Right lobe of liver (tissue), 6 donors: ENCODE data around the gene BRD3OS. TPM values are rescaled to one million over a fixed set of nuclear protein-coding genes. Genes with fewer than 3 reads are reported as not detected.
"Not testable (repeated sequence)": the region's sequence is repeated elsewhere in the genome, so short reads cannot be mapped to it uniquely, and the experiment has no call there.

ENCODE experiments used
- ATAC-seq, 4 donors: fragments of 200-7000 bp; cut with Tn5 transposase; one replicate each; pipeline ENCODE4 v1.9.1; 2020; ENCODE audit warnings: mild to moderate bottlenecking in 4 of 4, moderate library complexity in 4 of 4
- DNase-seq, 3 donors: peaks; one replicate each; pipeline ENCODE4 v3.0.0-alpha.2; 2020
- H3K27ac ChIP-seq, 3 donors: fragments of 200-600 bp; one replicate each; pipeline ENCODE4 v1.8.0; 2022
- H3K27me3 ChIP-seq, 2 donors: fragments of 200-600 bp; one replicate each; pipeline ENCODE4 v1.8.0; 2022
- H3K36me3 ChIP-seq, 4 donors: fragments of 200-600 bp; sonication (generic) in 1 of 4; one replicate each; pipeline versions ENCODE4 v1.5.1 to v1.8.0; 2017 to 2022; ENCODE audit warnings: control low read depth in 1 of 4
- H3K4me1 ChIP-seq, 4 donors: fragments of 200-600 bp; sonication (generic) in 1 of 4; one replicate each; pipeline versions ENCODE4 v1.5.1 to v1.8.0; 2017 to 2022; ENCODE audit warnings: control low read depth in 1 of 4
- H3K4me3 ChIP-seq, 3 donors: fragments of 200-600 bp; one replicate each; pipeline ENCODE4 v1.8.0; 2022
- H3K9me3 ChIP-seq, 4 donors: fragments of 200-600 bp; sonication (generic) in 1 of 4; one replicate each; pipeline versions ENCODE4 v1.5.1 to v1.8.0; 2017 to 2022; ENCODE audit warnings: control low read depth in 1 of 4
- POLR2A ChIP-seq: fragments of 450-650 bp; IDR thresholded peaks from one replicate; pipeline ENCODE4 v1.6.1; 2017; ENCODE audit warnings: antibody characterized with exemption, mild to moderate bottlenecking
- WGBS: methylation state at CpG from one replicate; pipeline ENCODE4 v1.1.6; 2018; ENCODE audit warnings: low coverage, low lambda C conversion rate; ENCODE audit not compliant: insufficient coverage; ENCODE audit errors: missing lambda C conversion rate; 5-methylcytosine and 5-hydroxymethylcytosine counted together
- intact Hi-C, 2 donors: fragments of 100-400 bp; cut with DNase I; formaldehyde crosslinking; loops; one replicate each; pipeline versions ENCODE4 v1.11.2 to v1.14.1; 2022
- total RNA-seq, 6 experiments: library from RNA; depleted of rRNA in 2 of 6; stranded (reverse); fragments of >200 nt in 2 of 6; fragmentation: NEBNext Ultra II Directional in 3 of 6; extraction: Animal tissue kit (Norgen Biotek cat#: 25700) in 3 of 6; gene quantifications; one replicate each; pipeline versions ENCODE4 v1.1.0 to v1.2.4, GENCODE V29; 2016 to 2023
- TF ChIP-seq, protein P1 (sequence below), 4 donors: fragments of 200-600 bp in 3 of 4; fragments of 450-650 bp in 1 of 4; IDR thresholded peaks; one replicate each; pipeline versions ENCODE4 v1.5.1 to v1.8.0; 2016 to 2022; ENCODE audit warnings: antibody characterized with exemption in 4 of 4, mild to moderate bottlenecking in 2 of 4
- donor health status: DM: no; HTN: yes; CAD: no.
- donor health status: DM: no; HTN: no; CAD: no.
- donor health status: DM: no; HTN: no; CAD: no.
- donor health status: DM: no; HTN: yes; CAD: no.
- donor health status: DM: no; HTN: yes; CAD: no.

BRD3OS gene
- total RNA-seq, 6 experiments from 2014 or later, result 3.2 to 8.1 (median 5.9) TPM

GRCh38 chr9:134069480-134070399, 44.5 kb downstream of the BRD3OS start:
- Histone ChIP-seq H3K9me3 (no peaks in the 10 kb centered on the region), H3K27ac (no peak overlapping the region), H3K27me3 (no peaks in the 10 kb centered on the region), H3K4me1 (peaks cover 0 to 13% (median 0%) of the 10 kb centered on the region in 4 donors), H3K4me3 (no peak overlapping the region), H3K36me3 (no peaks in the 10 kb centered on the region)
- ATAC-seq (no peak), DNase-seq (no peak)
- 52% methylated on average over 5 of the region's 12 CpGs for WGBS
- TF ChIP-seq POLR2A, result no peak
- intact Hi-C loops, result no loop called here

DNA sequence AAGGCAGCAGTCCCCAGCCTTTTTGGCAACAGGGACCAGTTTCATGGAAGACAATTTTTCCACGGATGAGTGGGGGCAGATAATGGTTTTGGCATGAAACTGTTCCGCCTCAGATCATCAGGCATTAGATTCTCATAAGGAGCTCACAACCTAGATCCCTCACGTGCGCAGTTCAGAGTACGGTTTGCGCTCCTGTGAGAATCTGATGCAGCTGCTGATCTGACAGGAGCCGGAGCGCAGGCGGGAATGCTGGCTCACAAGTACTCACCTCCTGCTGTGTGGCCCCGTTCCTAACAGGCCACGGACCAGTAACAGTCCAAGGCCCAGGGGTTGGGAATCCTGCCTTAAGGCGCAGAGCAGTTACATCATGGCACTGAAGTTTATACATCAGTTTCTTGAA, 45.9 kb downstream of the BRD3OS start:
- TF ChIP-seq, protein P1, sequence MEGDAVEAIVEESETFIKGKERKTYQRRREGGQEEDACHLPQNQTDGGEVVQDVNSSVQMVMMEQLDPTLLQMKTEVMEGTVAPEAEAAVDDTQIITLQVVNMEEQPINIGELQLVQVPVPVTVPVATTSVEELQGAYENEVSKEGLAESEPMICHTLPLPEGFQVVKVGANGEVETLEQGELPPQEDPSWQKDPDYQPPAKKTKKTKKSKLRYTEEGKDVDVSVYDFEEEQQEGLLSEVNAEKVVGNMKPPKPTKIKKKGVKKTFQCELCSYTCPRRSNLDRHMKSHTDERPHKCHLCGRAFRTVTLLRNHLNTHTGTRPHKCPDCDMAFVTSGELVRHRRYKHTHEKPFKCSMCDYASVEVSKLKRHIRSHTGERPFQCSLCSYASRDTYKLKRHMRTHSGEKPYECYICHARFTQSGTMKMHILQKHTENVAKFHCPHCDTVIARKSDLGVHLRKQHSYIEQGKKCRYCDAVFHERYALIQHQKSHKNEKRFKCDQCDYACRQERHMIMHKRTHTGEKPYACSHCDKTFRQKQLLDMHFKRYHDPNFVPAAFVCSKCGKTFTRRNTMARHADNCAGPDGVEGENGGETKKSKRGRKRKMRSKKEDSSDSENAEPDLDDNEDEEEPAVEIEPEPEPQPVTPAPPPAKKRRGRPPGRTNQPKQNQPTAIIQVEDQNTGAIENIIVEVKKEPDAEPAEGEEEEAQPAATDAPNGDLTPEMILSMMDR (IDR thresholded peaks at IDR 0.05), result no peak
- 50% methylated on average over 2 of the region's 12 CpGs for WGBS
- intact Hi-C loops, result no loop called here
- H3K36me3 ChIP-seq, result no peaks in the 10 kb centered on the region
- no peak overlapping the region for H3K4me3 ChIP-seq
- H3K9me3 ChIP-seq, result no peaks in the 10 kb centered on the region
- no peak for DNase-seq
- no peaks in the 10 kb centered on the region for H3K27me3 ChIP-seq
- no peak for ATAC-seq
- no peak overlapping the region for H3K27ac ChIP-seq
- H3K4me1 ChIP-seq, result no peaks in the 10 kb centered on the region

DNA sequence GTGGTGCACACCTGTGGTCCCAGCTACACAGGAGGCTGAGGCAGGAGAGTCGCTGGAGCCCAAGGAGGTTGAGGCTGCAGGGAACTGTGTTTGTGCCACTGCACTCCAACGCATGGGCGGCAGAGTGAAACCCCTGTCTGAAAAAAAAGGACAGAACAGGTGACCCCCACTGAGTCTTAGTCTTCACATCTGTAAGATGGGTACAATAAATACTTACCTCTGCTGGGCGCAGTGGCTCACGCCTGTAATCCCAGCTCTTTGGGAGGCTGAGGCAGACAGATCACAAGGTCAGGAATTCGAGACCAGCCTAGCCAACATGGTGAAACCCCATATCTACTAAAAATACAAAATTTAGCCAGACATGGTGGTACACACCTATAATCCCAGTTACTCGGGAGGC, 47.4 kb downstream of the BRD3OS start:
- ATAC-seq, H3K4me3 ChIP-seq, H3K4me1 ChIP-seq, DNase-seq, H3K36me3 ChIP-seq, intact Hi-C loops, H3K9me3 ChIP-seq, H3K27ac ChIP-seq, H3K27me3 ChIP-seq: not testable (repeated sequence)
- 69% methylated on average over 4 of the region's 7 CpGs for WGBS

DNA sequence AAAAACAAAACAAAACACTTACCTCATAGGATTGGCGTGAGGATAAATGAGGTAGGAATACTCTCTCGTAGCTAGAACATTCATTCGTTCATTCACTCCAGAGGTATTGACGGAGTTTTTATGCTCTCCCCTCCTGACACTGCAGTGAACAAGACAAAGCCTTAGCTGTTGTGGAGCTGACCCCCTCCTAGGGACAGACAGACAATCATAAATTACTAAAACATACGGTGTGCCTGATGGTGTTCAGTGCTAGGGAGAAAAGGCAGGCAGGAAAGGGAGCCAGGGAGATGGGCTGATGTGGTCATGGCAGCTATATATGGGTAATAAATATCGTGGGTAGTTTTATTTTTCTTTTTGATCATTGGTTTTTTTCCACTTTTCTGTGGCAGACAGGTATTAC, 48.2 kb downstream of the BRD3OS start:
- H3K27ac ChIP-seq, result no peak overlapping the region
- peaks cover 0 to 5% (median 0%) of the 10 kb centered on the region in 4 donors for H3K9me3 ChIP-seq
- no peaks in the 10 kb centered on the region for H3K36me3 ChIP-seq
- H3K4me3 ChIP-seq, result no peak overlapping the region
- 65% methylated on average over 6 of the region's 6 CpGs for WGBS
- TF ChIP-seq POLR2A, result no peak
- TF ChIP-seq, protein P1 (IDR thresholded peaks at IDR 0.05), result no peak
- intact Hi-C loops, result no loop called here
- H3K27me3 ChIP-seq, result no peaks in the 10 kb centered on the region
- DNase-seq (no peak), ATAC-seq (no peak)
- no peaks in the 10 kb centered on the region for H3K4me1 ChIP-seq

DNA sequence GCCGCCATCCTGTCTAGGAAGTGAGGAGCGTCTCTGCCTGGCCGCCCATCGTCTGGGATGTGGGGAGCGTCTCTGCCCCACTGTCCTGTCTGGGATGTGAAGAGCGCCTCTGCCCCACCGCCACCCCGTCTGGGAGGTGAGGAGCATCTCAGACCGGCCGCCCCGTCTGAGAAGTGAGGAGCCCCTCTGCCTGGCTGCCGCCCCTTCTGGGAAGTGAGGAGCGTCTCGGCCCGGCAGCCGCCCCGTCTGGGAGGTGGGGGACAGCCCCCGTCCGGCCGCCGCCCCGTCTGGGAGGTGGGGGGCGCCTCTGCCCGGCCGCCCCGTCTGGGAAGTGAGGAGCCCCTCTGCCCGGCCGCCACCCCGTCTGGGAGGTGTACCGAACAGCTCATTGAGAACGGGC, 50.4 kb downstream of the BRD3OS start:
- intact Hi-C loops, DNase-seq: not testable (repeated sequence)
- whole genome bisulfite sequencing, result 43% methylated on average over 7 of the region's 31 CpGs

DNA sequence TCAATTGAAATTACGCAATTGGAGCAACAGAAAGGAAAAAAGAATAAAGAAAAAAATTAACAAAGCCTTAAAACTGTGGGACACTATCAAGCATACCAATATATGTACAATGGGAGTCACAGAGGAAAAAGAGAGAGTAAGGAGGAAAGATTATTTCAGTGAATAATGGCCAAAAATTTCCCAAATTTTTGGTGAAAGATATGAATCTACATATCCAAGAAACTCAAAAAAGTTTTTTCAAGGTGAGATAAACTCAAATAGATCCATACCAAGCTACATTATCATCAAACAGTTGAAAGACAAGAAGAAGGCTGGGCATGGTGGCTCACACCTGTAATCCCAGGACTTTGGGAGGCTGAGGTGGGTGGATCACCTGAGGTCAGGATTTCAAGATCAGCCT, 51.4 kb downstream of the BRD3OS start:
- H3K4me3 ChIP-seq, result no peak overlapping the region
- no peaks in the 10 kb centered on the region for H3K36me3 ChIP-seq
- 0% methylated on average over 1 of the region's 1 CpG for WGBS
- no peak overlapping the region for H3K27ac ChIP-seq
- DNase-seq (no peak), ATAC-seq (no peak)
- H3K27me3 ChIP-seq, result no peaks in the 10 kb centered on the region
- intact Hi-C loops, result no loop called here
- TF ChIP-seq, protein P1 (IDR thresholded peaks at IDR 0.05), result no peak
- TF ChIP-seq POLR2A, result no peak
- no peaks in the 10 kb centered on the region for H3K4me1 ChIP-seq
- peaks cover 0 to 5% (median 2%) of the 10 kb centered on the region in 4 donors for H3K9me3 ChIP-seq

More for the DNA sequence above, 50.4 kb downstream of the BRD3OS start:
- not testable (repeated sequence) for H3K27me3 ChIP-seq, H3K27ac ChIP-seq, H3K4me3 ChIP-seq, H3K36me3 ChIP-seq, ATAC-seq, H3K9me3 ChIP-seq, H3K4me1 ChIP-seq
